HepG2 (cell line): ENCODE measurements around the gene ZNF683. TPM values are rescaled to one million over a fixed set of nuclear protein-coding genes. Genes with fewer than 3 reads are reported as not detected.

ENCODE experiments used
- KMT2A ChIP-seq: sonication (generic); formaldehyde crosslinking; IDR thresholded peaks from 2 replicates; pipeline ENCODE4 v1.4.0; 2020; ENCODE audit warnings: missing genetic modification reagents
- MIER3 ChIP-seq: IDR thresholded peaks from 2 replicates; pipeline ENCODE4 v1.6.1; 2016; ENCODE audit warnings: missing compliant biosample characterization, borderline replicate concordance
- NR2F1 ChIP-seq, 2 experiments: fragments of 450-650 bp in 1 of 2; formaldehyde crosslinking in 1 of 2; IDR thresholded peaks; 2 replicates each; pipeline versions ENCODE4 v1.5.0 to v1.6.1; 2016 to 2020; ENCODE audit warnings: mild to moderate bottlenecking in 1 of 2, missing compliant biosample characterization in 1 of 2, missing genetic modification reagents in 1 of 2, moderate library complexity in 1 of 2
- SIX1 ChIP-seq: sonication (generic); formaldehyde crosslinking; IDR thresholded peaks from 2 replicates; pipeline ENCODE4 v1.4.0; 2020; ENCODE audit warnings: missing genetic modification reagents, borderline replicate concordance
- SKI ChIP-seq: fragments of 450-650 bp; IDR thresholded peaks from one replicate; pipeline ENCODE4 v1.6.1; 2018; ENCODE audit warnings: mild to moderate bottlenecking; ENCODE audit not compliant: partially characterized antibody
- SP5 ChIP-seq: IDR thresholded peaks from 2 replicates; pipeline ENCODE4 v1.6.1; 2016; ENCODE audit warnings: low read depth, borderline replicate concordance
- ZNF235 ChIP-seq: sonication (generic); formaldehyde crosslinking; IDR thresholded peaks from 2 replicates; pipeline ENCODE4 v1.8.1; 2023; ENCODE audit warnings: mild to moderate bottlenecking, missing genetic modification reagents, borderline replicate concordance
- ZNF24 ChIP-seq: fragments of 450-650 bp; IDR thresholded peaks from 2 replicates; pipeline ENCODE4 v1.6.1; 2017; ENCODE audit warnings: antibody characterized with exemption, mild to moderate bottlenecking
- ZNF264 ChIP-seq: sonication (generic); formaldehyde crosslinking; IDR thresholded peaks from 2 replicates; pipeline ENCODE4 v1.4.0; 2020; ENCODE audit warnings: missing genetic modification reagents
- ZNF354B ChIP-seq: sonication (generic); formaldehyde crosslinking; IDR thresholded peaks from 2 replicates; pipeline ENCODE4 v1.8.0; 2022; ENCODE audit warnings: mild to moderate bottlenecking, missing genetic modification reagents
- ZNF614 ChIP-seq: IDR thresholded peaks from 2 replicates; pipeline ENCODE4 v1.6.1; 2018; ENCODE audit warnings: missing biosample characterization, missing genetic modification reagents, inconsistent platforms, borderline replicate concordance
- ZNF7 ChIP-seq: IDR thresholded peaks from 2 replicates; pipeline ENCODE4 v1.6.1; 2016; ENCODE audit warnings: missing biosample characterization, missing genetic modification reagents
- polyA plus RNA-seq, 8 experiments: library from polyadenylated mRNA; depleted of rRNA in 3 of 8; stranded (reverse) in 7 of 8; unstranded in 1 of 8; fragments of >200 nt; fragmentation: Illumina TruSeq in 4 of 8; extraction: Trizol in 4 of 8; gene quantifications; 2 replicates each; pipeline versions ENCODE4 v1.2.1 to v1.2.3, GENCODE V29; 2011 to 2016; ENCODE audit warnings: low read depth in 4 of 8, missing spikeins in 1 of 8, mixed read lengths in 1 of 8; ENCODE audit not compliant: insufficient read depth in 1 of 8
- total RNA-seq, 5 experiments: library from RNA; depleted of rRNA; stranded (reverse); fragments of >200 nt; fragmentation: Illumina TruSeq; extraction: Trizol; gene quantifications; 2 replicates each; pipeline ENCODE4 v1.2.3, GENCODE V29; 2016; ENCODE audit warnings: low read depth in 1 of 5
- TF ChIP-seq, protein P1 (sequence below): sonication (generic); formaldehyde crosslinking; IDR thresholded peaks from 2 replicates; pipeline ENCODE4 v1.8.1; 2022; ENCODE audit warnings: mild to moderate bottlenecking, missing genetic modification reagents
- TF ChIP-seq, protein P2 (sequence below): IDR thresholded peaks from 2 replicates; pipeline ENCODE4 v1.6.1; 2016; ENCODE audit warnings: low read depth, missing genetic modification reagents, missing compliant biosample characterization

The ZNF683 gene
- total and polyA plus RNA-seq, 2 of the 13 experiments (the other 11 are each of a cell fraction or from before 2014, with no cell fraction given), result not detected

- peak; percentile 91 for TF ChIP-seq SP5 (CRISPR knock-in tag)
- peak; percentile 85 for TF ChIP-seq MIER3
- TF ChIP-seq KMT2A (CRISPR knock-in tag), result 0 out of 2 replicates have a peak, but pooled peaks have one; percentile 30
- peak; percentile 91 to 92 for TF ChIP-seq NR2F1 (CRISPR knock-in tag; IDR thresholded peaks at IDR 0.05)
- TF ChIP-seq, protein P1, sequence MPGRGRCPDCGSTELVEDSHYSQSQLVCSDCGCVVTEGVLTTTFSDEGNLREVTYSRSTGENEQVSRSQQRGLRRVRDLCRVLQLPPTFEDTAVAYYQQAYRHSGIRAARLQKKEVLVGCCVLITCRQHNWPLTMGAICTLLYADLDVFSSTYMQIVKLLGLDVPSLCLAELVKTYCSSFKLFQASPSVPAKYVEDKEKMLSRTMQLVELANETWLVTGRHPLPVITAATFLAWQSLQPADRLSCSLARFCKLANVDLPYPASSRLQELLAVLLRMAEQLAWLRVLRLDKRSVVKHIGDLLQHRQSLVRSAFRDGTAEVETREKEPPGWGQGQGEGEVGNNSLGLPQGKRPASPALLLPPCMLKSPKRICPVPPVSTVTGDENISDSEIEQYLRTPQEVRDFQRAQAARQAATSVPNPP (CRISPR knock-in tag), result 0 out of 2 replicates have a peak, but pooled peaks have one; percentile 59
- TF ChIP-seq ZNF24, result peak; percentile 61; the same call in 1 of the 2 replicates
- TF ChIP-seq SIX1 (CRISPR knock-in tag), result peak; percentile 98
- TF ChIP-seq ZNF235 (CRISPR knock-in tag), result no peak
- TF ChIP-seq ZNF7 (CRISPR knock-in tag), result 0 out of 2 replicates have a peak, but pooled peaks have one; percentile 8
- TF ChIP-seq ZNF264 (CRISPR knock-in tag), result peak; percentile 81; the same call in 1 of the 2 replicates
- peak; percentile 80; the same call in 1 of the 2 replicates for TF ChIP-seq ZNF614 (CRISPR knock-in tag)
- TF ChIP-seq ZNF354B (CRISPR knock-in tag), result no peak
- peak; percentile 78 for TF ChIP-seq SKI
- TF ChIP-seq, protein P2, sequence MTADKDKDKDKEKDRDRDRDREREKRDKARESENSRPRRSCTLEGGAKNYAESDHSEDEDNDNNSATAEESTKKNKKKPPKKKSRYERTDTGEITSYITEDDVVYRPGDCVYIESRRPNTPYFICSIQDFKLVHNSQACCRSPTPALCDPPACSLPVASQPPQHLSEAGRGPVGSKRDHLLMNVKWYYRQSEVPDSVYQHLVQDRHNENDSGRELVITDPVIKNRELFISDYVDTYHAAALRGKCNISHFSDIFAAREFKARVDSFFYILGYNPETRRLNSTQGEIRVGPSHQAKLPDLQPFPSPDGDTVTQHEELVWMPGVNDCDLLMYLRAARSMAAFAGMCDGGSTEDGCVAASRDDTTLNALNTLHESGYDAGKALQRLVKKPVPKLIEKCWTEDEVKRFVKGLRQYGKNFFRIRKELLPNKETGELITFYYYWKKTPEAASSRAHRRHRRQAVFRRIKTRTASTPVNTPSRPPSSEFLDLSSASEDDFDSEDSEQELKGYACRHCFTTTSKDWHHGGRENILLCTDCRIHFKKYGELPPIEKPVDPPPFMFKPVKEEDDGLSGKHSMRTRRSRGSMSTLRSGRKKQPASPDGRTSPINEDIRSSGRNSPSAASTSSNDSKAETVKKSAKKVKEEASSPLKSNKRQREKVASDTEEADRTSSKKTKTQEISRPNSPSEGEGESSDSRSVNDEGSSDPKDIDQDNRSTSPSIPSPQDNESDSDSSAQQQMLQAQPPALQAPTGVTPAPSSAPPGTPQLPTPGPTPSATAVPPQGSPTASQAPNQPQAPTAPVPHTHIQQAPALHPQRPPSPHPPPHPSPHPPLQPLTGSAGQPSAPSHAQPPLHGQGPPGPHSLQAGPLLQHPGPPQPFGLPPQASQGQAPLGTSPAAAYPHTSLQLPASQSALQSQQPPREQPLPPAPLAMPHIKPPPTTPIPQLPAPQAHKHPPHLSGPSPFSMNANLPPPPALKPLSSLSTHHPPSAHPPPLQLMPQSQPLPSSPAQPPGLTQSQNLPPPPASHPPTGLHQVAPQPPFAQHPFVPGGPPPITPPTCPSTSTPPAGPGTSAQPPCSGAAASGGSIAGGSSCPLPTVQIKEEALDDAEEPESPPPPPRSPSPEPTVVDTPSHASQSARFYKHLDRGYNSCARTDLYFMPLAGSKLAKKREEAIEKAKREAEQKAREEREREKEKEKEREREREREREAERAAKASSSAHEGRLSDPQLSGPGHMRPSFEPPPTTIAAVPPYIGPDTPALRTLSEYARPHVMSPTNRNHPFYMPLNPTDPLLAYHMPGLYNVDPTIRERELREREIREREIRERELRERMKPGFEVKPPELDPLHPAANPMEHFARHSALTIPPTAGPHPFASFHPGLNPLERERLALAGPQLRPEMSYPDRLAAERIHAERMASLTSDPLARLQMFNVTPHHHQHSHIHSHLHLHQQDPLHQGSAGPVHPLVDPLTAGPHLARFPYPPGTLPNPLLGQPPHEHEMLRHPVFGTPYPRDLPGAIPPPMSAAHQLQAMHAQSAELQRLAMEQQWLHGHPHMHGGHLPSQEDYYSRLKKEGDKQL, result peak; percentile 82
These were observed 14.9 kb upstream of the ZNF683 start (continued) for GRCh38 chr1:26387447-26387846.
